Adrenal gland (tissue), 12 donors: ENCODE measurements around the gene ZNF708. TPM values are rescaled to one million over a fixed set of nuclear protein-coding genes. Genes with fewer than 3 reads are reported as not detected.
"Not testable (repeated sequence)": the region's sequence is repeated elsewhere in the genome, so short reads cannot be mapped to it uniquely, and the experiment has no call there.

Experiments
- DNase-seq, 7 donors: peaks; one replicate each; pipeline ENCODE4 v3.0.0-alpha.2; 2019 to 2020
- H3K27ac ChIP-seq, 5 donors: fragments of 200-600 bp; sonication (generic) in 4 of 5; 1 replicate in 3 of 5; 2 replicates in 2 of 5; pipeline versions ENCODE4 v1.5.1 to v1.8.0; 2016 to 2020; ENCODE audit warnings: mild to moderate bottlenecking in 1 of 5
- H3K27me3 ChIP-seq: fragments of 200-600 bp; 2 replicates; pipeline ENCODE4 v1.8.0; 2021
- H3K36me3 ChIP-seq, 2 donors: fragments of 200-600 bp; replicated peaks in 1 of 2; 1 replicate in 1 of 2; 2 replicates in 1 of 2; pipeline versions ENCODE4 v1.5.1 to v1.8.0; 2018 to 2022
- H3K4me1 ChIP-seq, 2 donors: fragments of 200-600 bp; replicated peaks in 1 of 2; 1 replicate in 1 of 2; 2 replicates in 1 of 2; pipeline versions ENCODE4 v1.5.1 to v1.8.0; 2018 to 2021
- H3K4me3 ChIP-seq, 4 donors: fragments of 200-600 bp; sonication (generic) in 3 of 4; one replicate each; pipeline ENCODE4 v1.5.1; 2016 to 2018
- H3K9me3 ChIP-seq, 3 donors: fragments of 200-600 bp; sonication (generic) in 1 of 3; replicated peaks in 1 of 3; 1 replicate in 2 of 3; 2 replicates in 1 of 3; pipeline versions ENCODE4 v1.5.1 to v1.8.0; 2016 to 2021
- CTCF ChIP-seq, 6 experiments: fragments of 450-650 bp in 4 of 6; fragments of 200-600 bp in 2 of 6; sonication (generic) in 1 of 6; IDR thresholded peaks; 1 replicate in 5 of 6; 2 replicates in 1 of 6; pipeline versions ENCODE4 v1.5.1 to v1.8.0; 2016 to 2021; ENCODE audit warnings: antibody characterized with exemption in 6 of 6, mild to moderate bottlenecking in 2 of 6, moderate library complexity in 1 of 6
- POLR2A ChIP-seq, 2 donors: fragments of 450-650 bp; IDR thresholded peaks; one replicate each; pipeline ENCODE4 v1.6.1; 2017; ENCODE audit warnings: antibody characterized with exemption in 2 of 2, mild to moderate bottlenecking in 2 of 2, moderate library complexity in 1 of 2
- WGBS, 4 donors: extraction: QIAGEN DNeasy Blood & Tissue Kit in 2 of 4; methylation state at CpG; one replicate each; pipeline versions ENCODE4 v1.1.5 to v1.1.7; 2013 to 2017; 5-methylcytosine and 5-hydroxymethylcytosine counted together
- intact Hi-C, 2 donors: fragments of 100-400 bp; cut with DNase I; formaldehyde crosslinking; loops; one replicate each; pipeline versions ENCODE4 v1.14.1 to v1.15.0; 2022 to 2023
- polyA plus RNA-seq, 3 donors: library from polyadenylated mRNA; stranded (reverse); fragments of 200-250 nt in 2 of 3; fragments of 350-450 nt in 1 of 3; fragmentation: Illumina TruSeq in 1 of 3; extraction: RNeasy Lipid Tissue Mini Kit (QIAGEN cat#74804) in 1 of 3; gene quantifications; one replicate each; pipeline ENCODE4 v1.2.3, GENCODE V29; 2013 to 2014
- total RNA-seq, 9 donors: library from RNA; depleted of rRNA in 4 of 9; stranded (reverse); fragments of >200 nt in 4 of 9; fragments of 120-200 nt in 1 of 9; fragmentation: NEBNext Ultra II Directional in 1 of 9; extraction: Animal tissue kit (Norgen Biotek cat#: 25700) in 1 of 9; gene quantifications; one replicate each; pipeline versions ENCODE4 v1.1.0 to v1.2.4, GENCODE V29; 2013 to 2023
- donor health status: healthy with polysubstance abuse.
- donor health status: Bipolar disorder and iron deficiency.
- donor health status: DM: yes; HTN: yes; CAD: no.
- donor health status: DM: no; HTN: no; CAD: no.
- donor health status: DM: no; HTN: no; CAD: no.
- donor health status: DM: yes; HTN: yes; CAD: no.

Gene ZNF708
- total and polyA plus RNA-seq, 12 donors, result 2.8 to 26.3 (median 11.1) TPM

- no peak for DNase-seq
- intact Hi-C loops, result no loop called here
- no peak for TF ChIP-seq POLR2A (IDR thresholded peaks at IDR 0.05)
- TF ChIP-seq CTCF (IDR thresholded peaks at IDR 0.05), result no peak
- no peaks in the 10 kb centered on the region for H3K36me3 ChIP-seq
- 33 to 72% (median 53%) methylated on average over 1 to 2 of the region's 2 CpGs for WGBS, 4 donors
- no peaks in the 10 kb centered on the region for H3K27me3 ChIP-seq
- H3K9me3 ChIP-seq, result no peaks in the 10 kb centered on the region
- no peaks in the 10 kb centered on the region for H3K4me1 ChIP-seq
- H3K27ac ChIP-seq, result no peak overlapping the region
- no peak overlapping the region for H3K4me3 ChIP-seq
Observed at GRCh38 chr19:21352830-21353229, 23.6 kb upstream of the ZNF708 start.

- H3K9me3 ChIP-seq, H3K36me3 ChIP-seq, intact Hi-C loops, H3K27ac ChIP-seq, H3K4me1 ChIP-seq, H3K4me3 ChIP-seq, H3K27me3 ChIP-seq, DNase-seq: not testable (repeated sequence)
- WGBS, 4 donors, result 45 to 81% (median 48%) methylated on average over 2 of the region's 2 CpGs
Observed at GRCh38 chr19:21344841-21345240, 15.6 kb upstream of the ZNF708 start.

- H3K4me3 ChIP-seq, result no peak overlapping the region
- H3K9me3 ChIP-seq, result peaks cover 0 to 12% (median 0%) of the 10 kb centered on the region in 3 donors
- no peaks in the 10 kb centered on the region for H3K27me3 ChIP-seq
- intact Hi-C loops, result no loop called here
- TF ChIP-seq CTCF (IDR thresholded peaks at IDR 0.05) (no peak), POLR2A (IDR thresholded peaks at IDR 0.05) (no peak)
- H3K36me3 ChIP-seq, result no peaks in the 10 kb centered on the region
- H3K4me1 ChIP-seq, result no peaks in the 10 kb centered on the region
- no peak for DNase-seq
- H3K27ac ChIP-seq, result no peak overlapping the region
- 49 to 74% (median 59%) methylated on average over 2 of the region's 2 CpGs for WGBS, 4 donors
Observed at GRCh38 chr19:21335721-21336120, 6.5 kb upstream of the ZNF708 start.

GRCh38 chr19:21328406-21328805, 804 bp downstream of the ZNF708 start:
- WGBS, 4 donors, result 4 to 13% (median 6%) methylated on average over 6 of the region's 6 CpGs
- intact Hi-C loops, result no loop called here
- peaks cover 8 to 19% of the 10 kb centered on the region in 2 donors for H3K4me1 ChIP-seq
- no peaks in the 10 kb centered on the region for H3K9me3 ChIP-seq
- peak overlapping the region in 3 of 4 donors; percentile 42 to 99 (median 82) for H3K4me3 ChIP-seq
- peaks cover 0 to 8% of the 10 kb centered on the region in 2 donors for H3K36me3 ChIP-seq
- no peak for DNase-seq
- H3K27ac ChIP-seq, result peak overlapping the region; percentile 94 to 99 (median 97)
- H3K27me3 ChIP-seq, result no peaks in the 10 kb centered on the region
- TF ChIP-seq CTCF (IDR thresholded peaks at IDR 0.05), result no peak
- no peak for TF ChIP-seq POLR2A (IDR thresholded peaks at IDR 0.05)

- TF ChIP-seq CTCF (IDR thresholded peaks at IDR 0.05), result no peak
- TF ChIP-seq POLR2A (IDR thresholded peaks at IDR 0.05), result no peak
- Histone ChIP-seq H3K27ac (no peak overlapping the region), H3K27me3 (no peaks in the 10 kb centered on the region), H3K9me3 (no peaks in the 10 kb centered on the region), H3K4me3 (no peak overlapping the region), H3K4me1 (peaks cover 19 to 29% of the 10 kb centered on the region in 2 donors), H3K36me3 (peaks cover 0 to 8% of the 10 kb centered on the region in 2 donors)
- DNase-seq, result no peak
- intact Hi-C loops, result no loop called here
- WGBS, 4 donors, result 76 to 98% (median 97%) methylated on average over 2 of the region's 2 CpGs
Observed at GRCh38 chr19:21326169-21326568, 3.0 kb downstream of the ZNF708 start.
